HG03196 (cell line): Measurements from ENCODE around the gene CDIP1.

Experiments used
- ATAC-seq: cut with Tn5 transposase; IDR thresholded peaks from one replicate; pipeline ENCODE4 v1.9.1; 2021; ENCODE audit not compliant: unreplicated experiment

CDIP1 gene

GRCh38 chr16:4460936-4461249 lies 77.7 kb downstream of the CDIP1 start:
- ATAC-seq = no peak
